GM12892 (cell line): Measurements from ENCODE around the gene EHBP1L1.

Experiments used
- DNase-seq: peaks from one replicate; pipeline ENCODE4 v3.0.0; 2011; ENCODE audit not compliant: insufficient read length
- FAIRE-seq: peaks from 2 replicates; lab custom pipeline; 2011; peaks lifted over from hg19 to GRCh38; lab: Jason Lieb, UNC
- POLR2A ChIP-seq: IDR thresholded peaks from 2 replicates; pipeline ENCODE4 v1.6.1; 2011; ENCODE audit warnings: low read depth, low read length, control low read depth
- POLR2AphosphoS5 ChIP-seq: IDR thresholded peaks from 2 replicates; pipeline ENCODE4 v1.6.1; 2011; ENCODE audit warnings: low read depth, low read length, control low read depth
- TAF1 ChIP-seq: IDR thresholded peaks from 2 replicates; pipeline ENCODE4 v1.6.1; 2011; ENCODE audit warnings: low read depth, mild to moderate bottlenecking, control low read depth, low read length, borderline replicate concordance

The EHBP1L1 gene

DNA sequence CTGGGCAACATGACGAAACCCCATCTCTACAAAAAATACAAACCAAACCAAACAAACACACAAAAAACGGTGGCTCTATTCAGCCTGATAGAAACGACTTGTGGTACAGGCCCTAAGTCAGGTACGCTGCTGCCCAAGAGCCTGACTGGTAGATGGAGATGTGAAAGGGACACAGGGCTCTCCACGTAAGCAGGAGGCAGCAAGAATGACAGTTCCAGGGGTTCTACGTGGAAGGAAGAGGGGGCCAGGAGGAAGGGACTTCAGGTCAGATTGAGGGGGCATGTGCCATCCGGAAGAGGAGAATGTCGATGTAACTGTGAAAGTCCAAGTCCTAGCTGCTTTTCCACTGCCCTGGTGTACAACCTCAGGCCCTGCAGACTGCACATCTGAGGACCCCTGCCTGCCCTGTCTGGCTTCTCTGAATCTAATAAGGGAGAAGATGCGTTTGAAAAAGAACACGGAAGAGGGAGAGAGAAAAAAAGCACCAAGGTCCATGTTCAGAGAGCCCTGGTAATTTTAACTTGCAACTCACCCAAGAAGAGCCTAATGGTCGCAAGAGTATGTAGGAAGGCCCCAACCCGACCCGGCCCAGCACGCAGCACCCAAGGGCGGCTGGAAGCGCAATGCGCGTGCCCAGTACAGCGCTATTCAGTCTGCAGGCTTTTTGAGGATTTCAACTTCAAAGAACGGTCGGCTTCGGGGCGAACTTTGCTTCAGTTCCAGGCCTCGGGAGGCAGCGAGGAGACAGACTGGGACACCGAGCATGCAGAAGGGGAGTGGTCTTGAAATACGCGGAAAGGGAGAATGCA, 6.5 kb upstream of the EHBP1L1 start:
- FAIRE-seq (peak; percentile 48), DNase-seq (no peak)
- TF ChIP-seq POLR2A, result no peak
- no peak for TF ChIP-seq POLR2AphosphoS5
- no peak for TF ChIP-seq TAF1

DNA sequence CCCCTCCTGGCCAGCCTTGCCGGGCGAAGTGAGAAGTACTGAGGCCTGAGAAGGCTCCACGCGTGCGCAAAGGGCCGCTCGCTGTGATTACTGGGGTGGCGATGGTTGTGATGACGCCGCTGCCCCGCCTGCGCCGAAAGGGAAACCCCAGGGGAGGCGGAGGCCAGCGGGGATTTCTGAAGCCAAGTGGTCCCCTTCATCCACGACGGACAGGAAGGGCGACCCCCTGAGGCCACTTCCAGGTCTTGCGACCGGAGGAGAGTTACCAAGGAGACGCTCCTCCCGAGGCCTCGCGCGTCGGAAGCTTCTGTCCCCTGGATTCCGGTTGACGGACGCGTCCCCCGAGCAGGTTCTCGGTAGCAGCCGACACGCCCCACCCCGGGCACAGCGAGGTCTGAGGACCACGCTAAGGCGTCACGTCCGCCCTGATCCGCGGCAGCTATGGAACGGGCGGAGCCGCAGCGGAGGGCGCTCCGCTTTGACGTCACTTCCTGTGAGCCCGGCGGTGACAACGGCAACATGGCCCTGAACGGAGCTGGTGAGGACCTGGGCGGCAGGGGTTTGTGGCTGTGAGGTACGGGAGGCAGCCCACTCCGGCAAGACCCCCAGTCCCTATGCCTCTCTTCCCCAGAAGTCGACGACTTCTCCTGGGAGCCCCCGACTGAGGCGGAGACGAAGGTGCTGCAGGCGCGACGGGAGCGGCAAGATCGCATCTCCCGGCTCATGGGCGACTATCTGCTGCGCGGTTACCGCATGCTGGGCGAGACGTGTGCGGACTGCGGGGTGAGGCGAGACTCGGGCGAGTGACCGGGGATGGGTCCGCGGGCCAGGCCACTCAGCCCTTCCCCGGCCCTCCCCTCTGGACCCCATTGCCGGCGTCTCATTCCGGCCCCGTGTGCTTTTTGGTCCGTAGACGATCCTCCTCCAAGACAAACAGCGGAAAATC, 5.6 kb upstream of the EHBP1L1 start, which contains the start of gene ZNRD2:
Gene ZNRD2 (plus strand): TSS at position 505 of the 946 bp plus-strand sequence. CDS start 15 bp downstream, at position 520.
- peak; percentile 47; the same call in 1 of the 2 replicates for TF ChIP-seq POLR2AphosphoS5
- TF ChIP-seq TAF1, result peak; percentile 70; the same call in 1 of the 2 replicates
- TF ChIP-seq POLR2A, result peak; percentile 76; the same call in 1 of the 2 replicates
- FAIRE-seq (peak; percentile 100), DNase-seq (peak; percentile 98)

DNA sequence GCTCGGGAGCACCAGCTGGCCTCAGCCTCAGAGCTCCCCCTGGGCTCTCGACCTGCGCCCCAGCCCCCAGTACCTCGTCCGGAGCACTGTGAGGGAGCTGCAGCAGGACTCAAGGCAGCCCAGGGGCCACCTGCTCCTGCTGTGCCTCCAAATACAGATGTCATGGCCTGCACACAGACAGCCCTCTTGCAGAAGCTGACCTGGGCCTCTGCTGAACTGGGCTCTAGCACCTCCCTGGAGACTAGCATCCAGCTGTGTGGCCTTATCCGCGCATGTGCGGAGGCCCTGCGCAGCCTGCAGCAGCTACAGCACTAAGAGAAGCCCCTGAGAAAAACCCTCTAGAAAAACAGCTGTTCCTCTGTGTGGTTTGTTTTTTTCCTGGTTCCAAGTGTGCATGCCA, 4.4 kb upstream of the EHBP1L1 start:
- FAIRE-seq (no peak), DNase-seq (no peak)
- TF ChIP-seq TAF1, result no peak
- TF ChIP-seq POLR2A, result no peak
- no peak for TF ChIP-seq POLR2AphosphoS5

DNA sequence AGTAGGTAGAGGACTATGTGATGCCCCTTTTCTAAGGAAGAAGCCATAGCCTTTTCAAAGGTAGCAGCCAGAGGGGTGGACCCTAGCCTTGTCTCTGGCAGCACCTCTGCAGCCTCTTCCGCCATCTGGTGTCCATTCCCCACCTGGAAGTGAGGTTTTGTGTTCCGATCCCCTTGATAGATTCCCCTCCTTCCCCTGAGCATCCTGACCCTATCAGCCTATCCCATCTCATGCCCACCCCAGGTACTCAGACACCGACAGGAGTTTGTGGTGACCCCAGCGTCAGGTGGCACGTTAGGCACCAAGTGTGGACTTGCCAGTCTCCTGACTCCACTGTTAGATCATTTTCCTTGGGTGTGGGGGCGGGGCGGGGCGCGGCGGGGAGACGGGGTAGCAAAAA, 3.9 kb upstream of the EHBP1L1 start:
- TF ChIP-seq TAF1, result no peak
- no peak for TF ChIP-seq POLR2AphosphoS5
- no peak for TF ChIP-seq POLR2A
- FAIRE-seq (no peak), DNase-seq (no peak)

DNA sequence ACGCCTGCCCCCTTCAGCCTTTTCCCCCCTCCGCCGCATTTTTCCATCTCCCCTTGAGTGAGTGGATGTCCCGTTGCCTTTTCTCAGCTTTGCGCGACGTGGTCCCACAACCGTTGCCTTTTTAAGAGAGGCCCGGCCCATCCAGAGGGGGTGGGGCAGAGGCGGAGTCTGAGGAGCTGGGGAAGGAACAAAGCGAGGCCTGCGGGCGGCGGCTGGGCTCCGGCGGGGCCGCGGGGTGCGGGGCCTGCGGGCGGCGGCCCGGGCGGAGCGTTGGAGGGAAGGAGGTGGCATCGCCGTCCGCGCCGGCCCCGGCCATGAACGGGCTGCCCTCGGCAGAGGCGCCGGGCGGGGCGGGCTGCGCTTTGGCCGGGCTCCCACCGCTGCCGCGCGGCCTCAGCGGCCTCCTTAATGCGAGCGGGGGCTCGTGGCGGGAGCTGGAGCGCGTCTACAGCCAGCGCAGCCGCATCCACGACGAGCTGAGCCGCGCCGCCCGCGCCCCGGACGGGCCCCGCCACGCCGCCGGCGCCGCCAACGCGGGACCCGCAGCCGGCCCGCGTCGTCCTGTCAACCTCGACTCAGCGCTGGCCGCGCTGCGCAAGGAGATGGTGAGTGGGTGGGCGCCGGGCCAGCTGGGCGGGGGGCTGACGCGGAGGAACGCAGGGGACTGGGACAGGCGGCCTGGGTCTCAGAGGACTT, 3.3 kb upstream of the EHBP1L1 start, which contains the start of gene FAM89B:
Gene FAM89B (plus strand): TSS at position 183 of the 696 bp plus-strand sequence. CDS start 132 bp downstream, at position 315.
- peak; percentile 90 for FAIRE-seq
- peak; percentile 76 for DNase-seq
- peak; percentile 61; the same call in 1 of the 2 replicates for TF ChIP-seq POLR2A
- no peak for TF ChIP-seq POLR2AphosphoS5

DNA sequence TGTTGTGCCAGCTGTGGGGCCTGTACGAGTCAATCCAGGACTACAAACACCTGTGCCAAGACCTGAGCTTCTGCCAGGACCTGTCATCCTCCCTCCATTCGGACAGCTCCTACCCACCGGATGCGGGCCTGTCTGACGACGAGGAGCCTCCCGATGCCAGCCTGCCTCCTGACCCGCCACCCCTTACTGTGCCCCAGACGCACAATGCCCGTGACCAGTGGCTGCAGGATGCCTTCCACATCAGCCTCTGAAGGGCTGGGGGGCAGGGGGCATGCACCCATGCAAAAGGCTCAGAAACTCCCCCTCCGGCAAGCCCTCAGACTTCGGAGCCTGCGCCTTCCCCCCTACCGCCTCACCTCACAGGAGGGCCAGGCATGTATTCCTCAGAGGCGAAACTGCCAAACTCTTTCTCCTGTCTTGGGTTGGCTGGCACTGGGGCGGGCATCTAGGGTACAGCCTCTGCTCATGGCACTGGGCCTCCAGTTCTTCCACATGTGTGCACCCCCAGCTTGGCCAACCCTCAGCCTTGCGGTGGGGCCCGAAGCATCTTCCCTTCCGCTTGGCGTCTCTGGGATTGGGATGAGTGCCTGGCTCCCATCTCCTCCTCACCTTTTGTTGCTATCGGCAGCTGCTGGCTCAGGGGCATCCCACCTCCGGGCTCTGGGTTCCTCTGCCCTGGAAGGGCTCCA, 2.3 kb upstream of the EHBP1L1 start:
- DNase-seq, result no peak
- FAIRE-seq, result peak; percentile 58
- TF ChIP-seq POLR2A (no peak), TAF1 (no peak), POLR2AphosphoS5 (no peak)

DNA sequence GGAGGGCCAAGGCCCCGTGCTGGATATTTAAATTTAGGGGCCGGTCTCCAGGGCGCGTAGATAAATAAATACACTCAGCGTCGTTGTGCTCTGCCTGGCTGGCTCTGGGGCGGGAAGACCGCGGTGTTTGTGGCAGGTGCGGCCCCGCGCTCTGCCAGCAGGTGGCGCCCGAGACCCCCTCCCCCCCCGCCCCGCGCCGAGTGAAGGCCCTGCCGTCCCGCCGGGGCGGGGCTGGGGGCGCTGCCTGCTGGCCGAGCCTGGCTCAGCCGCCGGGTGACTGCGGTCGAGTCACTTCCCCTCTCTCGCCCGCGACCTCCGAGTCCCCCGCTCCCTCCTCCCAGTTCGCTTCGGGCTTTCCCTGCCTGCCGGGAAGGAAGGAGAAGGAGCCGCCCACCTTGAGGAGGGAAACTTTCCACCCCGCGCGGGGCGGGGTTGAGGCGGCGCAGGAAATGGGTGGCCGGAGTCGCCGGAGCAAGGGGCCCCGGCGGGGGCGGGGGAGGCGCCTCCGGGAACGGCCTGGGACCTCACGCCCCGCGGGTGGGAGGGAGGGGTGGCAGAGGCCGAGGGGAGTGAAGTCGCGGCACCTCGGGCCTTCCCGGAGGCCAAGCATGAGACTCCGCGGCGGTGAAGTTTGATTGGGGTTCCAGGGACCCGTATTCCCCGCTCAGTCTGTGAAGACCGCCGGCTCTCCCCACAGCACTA, 1.6 kb upstream of the EHBP1L1 start:
- peak; percentile 96 for DNase-seq
- FAIRE-seq, result peak; percentile 91
- TF ChIP-seq POLR2A (peak; percentile 37; the same call in 1 of the 2 replicates), TAF1 (no peak), POLR2AphosphoS5 (peak; percentile 52; the same call in 1 of the 2 replicates)

DNA sequence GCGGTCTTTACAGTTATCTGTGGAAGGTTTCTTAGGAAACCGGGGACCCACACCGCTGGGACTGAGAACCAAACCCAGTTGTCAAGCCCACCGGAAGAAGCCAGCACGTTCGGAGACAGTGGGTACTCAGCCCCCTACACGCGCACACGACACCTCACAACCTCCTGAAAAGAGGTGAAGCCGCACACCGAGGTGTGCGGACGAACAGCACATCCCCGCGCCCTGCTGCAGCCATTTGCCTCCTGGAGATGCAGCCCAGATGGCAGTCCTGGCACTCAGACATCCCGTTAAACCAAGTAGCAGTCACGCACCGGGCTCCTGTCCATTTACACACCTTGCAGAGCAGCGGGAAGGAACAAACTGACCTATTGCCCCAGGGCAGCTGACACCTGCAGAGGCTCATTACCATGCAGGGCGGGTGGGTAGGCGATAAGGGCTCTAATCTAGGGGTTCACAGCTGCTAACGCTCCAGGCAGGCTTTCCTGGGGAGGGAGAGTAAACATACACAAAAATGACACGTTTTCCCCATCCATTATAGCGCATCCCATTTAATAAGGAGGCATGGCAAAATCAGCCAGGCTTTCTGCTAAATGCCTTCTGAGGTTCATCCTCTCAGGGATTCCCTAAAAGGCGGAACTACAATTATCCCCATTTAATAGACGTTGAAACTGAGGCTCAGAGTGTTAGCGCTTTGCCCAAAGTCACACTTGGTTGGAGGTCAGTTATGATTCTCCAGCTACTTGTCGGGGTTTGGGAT, 864 bp upstream of the EHBP1L1 start:
- TF ChIP-seq POLR2A (peak; percentile 1; the same call in 1 of the 2 replicates), POLR2AphosphoS5 (no peak), TAF1 (no peak)
- no peak for DNase-seq
- no peak for FAIRE-seq
